GM12878 (cell line): ENCODE data around the gene ACACA. TPM values are rescaled to one million over a fixed set of nuclear protein-coding genes. Genes with fewer than 3 reads are reported as not detected.

ENCODE experiments used
- ATAC-seq: fragments of 200-7000 bp; cut with Tn5 transposase; 3 replicates; pipeline ENCODE4 v1.9.1; 2020; ENCODE audit warnings: mild to moderate bottlenecking, moderate library complexity
- BruUV-seq: library from RNA; stranded (reverse); fragments of 400-500 nt; replicated peaks from 2 replicates; lab custom pipeline; 2021; lab: Mats Ljungman, UMichigan
- CTCF ChIA-PET: fragments of 300-600 bp; sonication (Branson Sonifier 250); formaldehyde crosslinking; extraction: SDS; loops from one replicate; lab custom pipeline; 2021; ENCODE audit warnings: inconsistent platforms; lab: Yijun Ruan, JAX
- POLR2A ChIA-PET: fragments of 350-600 bp; formaldehyde crosslinking; extraction: SDS; loops from one replicate; lab custom pipeline; 2021; ENCODE audit warnings: inconsistent platforms; lab: Charles Lee
- RAD21 ChIA-PET: fragments of 300-600 bp; sonication (Branson Sonifier 250); formaldehyde crosslinking; loops from one replicate; lab custom pipeline; 2023; ENCODE audit warnings: antibody characterized with exemption; ENCODE audit not compliant: unreplicated experiment; lab: Charles Lee
- SMC1A ChIA-PET: fragments of 300-600 bp; sonication (Branson Sonifier 250); formaldehyde crosslinking; loops from one replicate; lab custom pipeline; 2023; ENCODE audit not compliant: unreplicated experiment, uncharacterized antibody; lab: Charles Lee
- DNase-seq: peaks from one replicate; pipeline ENCODE4 v3.0.0-alpha.2; 2011; ENCODE audit warnings: low read depth, low spot score
- FAIRE-seq: peaks from 3 replicates; lab custom pipeline; 2011; peaks lifted over from hg19 to GRCh38; lab: Jason Lieb, UNC
- H2AFZ ChIP-seq: 2 replicates; pipeline ENCODE4 v1.6.0; 2011; ENCODE audit warnings: low read depth, low read length, control low read depth; ENCODE audit not compliant: control insufficient read depth
- H3K27ac ChIP-seq: 2 replicates; pipeline ENCODE4 v1.5.1; 2011; ENCODE audit warnings: control low read depth; ENCODE audit not compliant: control insufficient read depth, insufficient read depth
- H3K27me3 ChIP-seq, 2 experiments: replicated peaks in 1 of 2; 2 replicates each; pipeline versions ENCODE4 v1.6.0 to v1.6.1; 2011; ENCODE audit warnings: low read length in 1 of 2; ENCODE audit not compliant: control insufficient read depth in 2 of 2, insufficient read depth in 2 of 2
- H3K36me3 ChIP-seq, 2 experiments: 2 replicates each; pipeline ENCODE4 v1.5.1; 2011; ENCODE audit warnings: low read length in 1 of 2; ENCODE audit not compliant: control insufficient read depth in 2 of 2, insufficient read depth in 2 of 2
- H3K4me1 ChIP-seq: 2 replicates; pipeline ENCODE4 v1.6.1; 2011; ENCODE audit warnings: mild to moderate bottlenecking, low read length, moderate library complexity, mixed read lengths; ENCODE audit not compliant: control insufficient read depth, insufficient read depth
- H3K4me2 ChIP-seq: 2 replicates; pipeline ENCODE4 v1.6.0; 2011; ENCODE audit warnings: control low read depth; ENCODE audit not compliant: control insufficient read depth, insufficient read depth
- H3K4me3 ChIP-seq: fragments of 200-600 bp; sonication (generic); 2 replicates; pipeline ENCODE4 v1.5.1; 2016
- H3K79me2 ChIP-seq: 2 replicates; pipeline ENCODE4 v1.6.0; 2011; ENCODE audit warnings: low read length; ENCODE audit not compliant: control insufficient read depth, insufficient read depth
- H3K9ac ChIP-seq: 2 replicates; pipeline ENCODE4 v1.8.0; 2011; ENCODE audit warnings: low read length, control low read depth, mixed read lengths; ENCODE audit not compliant: control insufficient read depth, insufficient read depth
- H3K9me3 ChIP-seq: replicated peaks from 3 replicates; pipeline ENCODE4 v1.5.1; 2011; ENCODE audit warnings: mild to moderate bottlenecking, low read length; ENCODE audit not compliant: control insufficient read depth, insufficient read depth
- H4K20me1 ChIP-seq: 2 replicates; pipeline ENCODE4 v1.6.0; 2011; ENCODE audit not compliant: control insufficient read depth, insufficient read depth
- BCL11A ChIP-seq: IDR thresholded peaks from 2 replicates; pipeline ENCODE4 v1.6.1; 2011; ENCODE audit warnings: low read depth, low read length
- EGR1 ChIP-seq, 2 experiments: IDR thresholded peaks; 1 replicate in 1 of 2; 2 replicates in 1 of 2; pipeline ENCODE4 v1.6.1; 2011 to 2012; ENCODE audit warnings: low read depth in 2 of 2, low read length in 2 of 2, borderline replicate concordance in 1 of 2, mild to moderate bottlenecking in 1 of 2, moderate library complexity in 1 of 2
- MYC ChIP-seq: IDR thresholded peaks from 2 replicates; pipeline ENCODE4 v1.6.1; 2011; ENCODE audit warnings: mild to moderate bottlenecking, low read length, moderate library complexity, inconsistent platforms; ENCODE audit not compliant: insufficient read depth, insufficient replicate concordance, insufficient read length, severe bottlenecking
- ZBTB11 ChIP-seq: fragments of 450-650 bp; formaldehyde crosslinking; IDR thresholded peaks from 2 replicates; pipeline ENCODE4 v1.5.0; 2022; ENCODE audit warnings: mild to moderate bottlenecking, missing genetic modification characterization
- WGBS: methylation state at CpG from one replicate; pipeline ENCODE4 v1.1.6; 2016; ENCODE audit warnings: low lambda C conversion rate; ENCODE audit not compliant: insufficient replicate concordance, insufficient coverage; ENCODE audit errors: missing lambda C conversion rate; 5-methylcytosine and 5-hydroxymethylcytosine counted together
- in situ Hi-C: fragments of 300-500 bp; cut with MboI; formaldehyde crosslinking; loops from 9 replicates; pipeline ENCODE4 v1.14.3; 2018; ENCODE audit warnings: mixed read lengths
- intact Hi-C: fragments of 100-400 bp; cut with micrococcal nuclease; formaldehyde crosslinking; loops from one replicate; pipeline ENCODE4 v1.14.2; 2022; ENCODE audit not compliant: unreplicated experiment
- polyA plus RNA-seq, 11 experiments: library from polyadenylated mRNA; depleted of rRNA in 4 of 11; unstranded in 6 of 11; stranded (reverse) in 5 of 11; fragments of >200 nt; fragmentation: Nextera tagmentation in 4 of 11; fragmentation: Illumina TruSeq in 1 of 11; extraction: Ambion mirVana in 4 of 11; extraction: Trizol in 1 of 11; gene quantifications; 1 replicate in 1 of 11; 2 replicates in 10 of 11; pipeline versions ENCODE4 v1.2.1 to v1.2.3, GENCODE V29; 2011 to 2016; ENCODE audit warnings: inconsistent platforms in 2 of 11, missing spikeins in 2 of 11, low read depth in 1 of 11
- total RNA-seq, 4 experiments: library from RNA; depleted of rRNA in 3 of 4; stranded (reverse); fragments of >200 nt in 3 of 4; fragmentation: Illumina TruSeq in 1 of 4; extraction: Trizol in 1 of 4; gene quantifications; 2 replicates each; pipeline versions ENCODE4 v1.2.1 to v1.2.3, GENCODE V29; 2013 to 2021

Gene ACACA
- total and polyA plus RNA-seq, 10 of the 15 experiments (the other 5 are each of a cell fraction or from before 2014, with no cell fraction given) = 12.9 to 74.2 (median 32.0) TPM

GRCh38 chr17:37052450-37052849, 354.2 kb downstream of the ACACA start:
- Histone ChIP-seq H3K36me3 (peaks cover 14 to 23% of the 10 kb centered on the region in 2 experiments), H3K27ac (no peak overlapping the region), H3K4me2 (no peak overlapping the region), H3K4me1 (no peaks in the 10 kb centered on the region), H3K9me3 (no peaks in the 10 kb centered on the region), H2AFZ (no peak overlapping the region)
- POLR2A ChIA-PET = no interaction called here
- RAD21 ChIA-PET = no interaction called here
- BruUV-seq = no TSS peak
- in situ Hi-C loops = loop anchor here (25.0 kb wide), 1 partner anchor 440 kb away; the partner anchor contains the start of gene MRM1
- CTCF ChIA-PET = no interaction called here
- intact Hi-C loops = no loop called here
- FAIRE-seq (no peak), DNase-seq (no peak)
- TF ChIP-seq BCL11A (no peak), ZBTB11 (CRISPR knock-in tag) (no peak), EGR1 (IDR thresholded peaks at IDR 0.05; ENCODE audit: borderline replicate concordance in 1 of 2, low read depth in 2 of 2, low read length in 2 of 2) (no peak), MYC (no peak)
- TF ChIP-seq, all 136 proteins: peak for 0
- H4K20me1 ChIP-seq = no peaks in the 10 kb centered on the region
- SMC1A ChIA-PET = no interaction called here
- no peaks in the 10 kb centered on the region for H3K27me3 ChIP-seq
- H3K4me3 ChIP-seq = no peak overlapping the region
- 89% methylated on average over 6 of the region's 6 CpGs for WGBS
- no peaks in the 10 kb centered on the region for H3K79me2 ChIP-seq
- ATAC-seq = no peak
- H3K9ac ChIP-seq = no peak overlapping the region
